ENCODE data around the gene NCOA7. TPM values are rescaled to one million over a fixed set of nuclear protein-coding genes. Genes with fewer than 3 reads are reported as not detected.
A peak's percentile ranks its signal among the peaks of the same experiment; 100 is the strongest.
"Not testable (repeated sequence)": the region's sequence is repeated elsewhere in the genome, so short reads cannot be mapped to it uniquely, and the experiment has no call there.

Gene NCOA7
- total RNA-seq, 1 donor from 2014 or later = 38.5 TPM

- peak; percentile 40 to 84 for DNase-seq (ENCODE audit: low read depth in 2 of 2)
Measured at GRCh38 chr6:125835221-125835744, 44.5 kb downstream of the NCOA7 start.

GRCh38 chr6:125836466-125836865, 45.7 kb downstream of the NCOA7 start:
- no peak for DNase-seq (ENCODE audit: low read depth in 2 of 2)

DNA sequence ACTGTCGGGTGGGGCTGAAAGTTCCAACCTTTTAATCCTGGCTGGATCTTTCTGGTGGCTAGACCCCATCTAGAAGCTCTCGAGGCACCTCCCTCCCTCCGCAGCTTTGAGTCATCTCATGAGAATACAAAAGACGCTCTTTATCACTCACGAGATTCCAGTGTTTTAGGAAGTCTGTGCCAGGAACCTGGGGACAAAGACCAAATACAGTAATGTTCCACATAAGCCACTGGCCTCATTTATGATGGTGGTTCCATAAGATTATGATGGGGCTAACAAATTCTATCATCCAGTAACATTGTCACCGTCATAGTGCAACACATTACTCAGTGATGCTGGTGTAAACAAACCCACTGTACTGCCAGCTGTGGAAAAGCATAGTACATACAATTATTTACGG, 48.7 kb downstream of the NCOA7 start:
- peak; percentile 42 to 73 for DNase-seq (ENCODE audit: low read depth in 2 of 2)

- DNase-seq (ENCODE audit: low read depth in 2 of 2) = peak; percentile 52 to 58
Measured at GRCh38 chr6:125839879-125840278, 49.1 kb downstream of the NCOA7 start.

DNA sequence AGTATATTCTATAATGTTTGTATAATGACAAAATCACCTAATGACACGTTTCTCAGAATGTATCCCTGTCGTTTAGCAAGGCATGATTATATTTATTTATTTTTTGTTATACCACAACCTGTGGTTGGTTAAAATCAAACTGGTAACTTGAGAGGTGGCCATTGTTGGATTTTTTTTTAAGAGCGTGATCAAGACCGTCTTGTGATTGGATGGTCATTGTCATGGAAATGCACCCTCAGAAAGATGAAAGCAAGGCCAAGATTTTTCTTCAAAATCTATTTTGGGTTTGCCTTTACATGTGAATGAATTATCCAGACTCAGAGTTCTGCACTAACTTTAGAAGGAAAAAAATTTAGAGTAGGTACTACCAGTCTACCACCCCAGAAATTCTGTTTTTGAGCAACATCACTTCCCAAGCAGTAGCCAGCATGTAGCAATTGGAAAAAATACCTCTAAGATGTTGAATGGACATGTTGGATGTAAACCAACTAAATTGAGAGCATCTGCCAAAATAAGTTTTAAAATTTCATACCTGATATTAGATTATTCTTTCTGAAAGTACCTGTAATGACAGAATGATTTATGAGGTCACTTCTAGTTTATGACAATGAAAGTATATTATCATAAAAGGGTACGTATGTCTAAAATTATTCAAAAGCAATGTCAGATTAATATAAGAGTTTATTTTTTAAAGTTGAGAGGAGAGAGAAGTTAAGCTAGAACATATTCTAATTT, 50.8 kb downstream of the NCOA7 start:
- no peak for DNase-seq (ENCODE audit: low read depth in 2 of 2)

- DNase-seq (ENCODE audit: low read depth in 2 of 2) = no peak
Measured at GRCh38 chr6:125842091-125842626, 51.4 kb downstream of the NCOA7 start.

- DNase-seq (ENCODE audit: low read depth in 2 of 2) = no peak
Measured at GRCh38 chr6:125843593-125843992, 52.8 kb downstream of the NCOA7 start.

DNA sequence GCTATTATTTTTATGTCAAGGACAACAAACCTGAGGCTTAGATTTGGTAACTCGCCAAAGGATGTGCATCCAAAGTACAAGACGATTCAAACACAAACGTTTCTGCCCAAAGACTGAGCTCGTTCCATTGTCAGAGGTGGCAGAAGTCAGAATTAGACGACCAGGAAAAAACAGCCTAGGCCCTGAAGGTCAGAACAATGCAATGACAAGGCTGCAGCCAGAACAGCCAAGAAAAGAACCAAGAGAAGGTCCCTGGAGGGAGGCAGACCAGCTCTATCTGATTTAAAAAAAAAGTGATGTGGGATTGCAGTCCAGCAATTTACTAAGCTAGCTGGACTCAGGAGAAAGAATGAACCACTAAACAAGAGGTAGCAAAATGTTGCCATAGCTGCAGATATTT, 54.2 kb downstream of the NCOA7 start:
- DNase-seq (ENCODE audit: low read depth in 2 of 2) = peak in 1 of 2 donors; percentile 29

DNA sequence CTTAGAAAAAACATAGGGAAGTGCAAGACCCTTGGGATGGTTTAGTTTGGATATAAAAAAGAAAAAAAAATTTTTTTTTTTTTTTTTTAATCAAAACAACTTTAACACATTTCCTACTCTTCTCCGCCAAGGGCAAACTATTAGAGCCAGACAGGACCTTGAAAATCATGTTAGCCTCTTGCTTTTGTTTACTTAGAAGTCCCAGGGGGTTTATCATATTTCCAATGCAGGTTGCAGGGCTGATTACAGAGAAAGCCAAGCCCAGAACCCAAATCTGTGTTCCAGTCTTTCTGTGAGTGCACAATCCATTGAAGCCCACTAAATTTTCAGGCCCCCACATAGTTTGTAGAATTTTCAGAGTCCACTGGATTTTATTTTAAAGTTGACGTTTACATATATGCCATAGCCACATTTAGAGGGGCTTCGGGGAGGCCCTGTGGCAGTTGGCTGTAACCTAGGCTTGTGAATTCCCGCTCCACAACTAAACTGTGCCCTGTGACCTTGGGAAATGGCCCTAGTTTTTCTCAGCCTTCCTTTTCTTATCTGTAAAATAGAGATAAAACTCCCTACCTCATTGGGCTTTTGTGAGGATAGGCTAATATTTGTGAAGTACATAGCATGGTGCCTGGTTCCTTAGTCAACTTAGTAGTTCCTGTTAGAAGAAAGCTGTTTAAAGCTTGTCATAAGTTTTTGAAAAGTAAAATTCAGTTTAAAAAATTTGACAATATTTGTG, 55.7 kb downstream of the NCOA7 start:
- no peak for DNase-seq (ENCODE audit: low read depth in 2 of 2)

GRCh38 chr6:125848286-125848685, 57.5 kb downstream of the NCOA7 start:
- DNase-seq (ENCODE audit: low read depth in 2 of 2) = not testable (repeated sequence)

DNA sequence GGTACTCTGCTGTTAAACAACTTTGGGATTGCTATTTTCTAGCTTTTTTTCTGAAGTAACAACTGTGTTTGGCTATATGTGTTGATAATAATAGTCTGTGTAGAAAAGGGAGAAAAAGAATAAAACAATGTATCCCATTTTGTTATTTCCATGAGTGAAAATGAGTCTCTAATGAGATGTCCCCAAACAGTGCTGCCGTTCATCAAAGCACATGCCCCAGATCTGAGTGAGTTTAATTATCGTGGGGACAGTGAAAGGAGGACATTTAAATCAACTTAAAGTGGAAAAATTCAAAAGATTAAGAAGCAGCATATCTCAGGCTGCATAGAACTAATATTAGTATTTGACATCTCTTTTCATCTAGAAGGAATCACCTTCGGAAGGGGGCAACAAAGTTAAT, 59.6 kb downstream of the NCOA7 start:
- no peak for DNase-seq (ENCODE audit: low read depth in 2 of 2)

DNA sequence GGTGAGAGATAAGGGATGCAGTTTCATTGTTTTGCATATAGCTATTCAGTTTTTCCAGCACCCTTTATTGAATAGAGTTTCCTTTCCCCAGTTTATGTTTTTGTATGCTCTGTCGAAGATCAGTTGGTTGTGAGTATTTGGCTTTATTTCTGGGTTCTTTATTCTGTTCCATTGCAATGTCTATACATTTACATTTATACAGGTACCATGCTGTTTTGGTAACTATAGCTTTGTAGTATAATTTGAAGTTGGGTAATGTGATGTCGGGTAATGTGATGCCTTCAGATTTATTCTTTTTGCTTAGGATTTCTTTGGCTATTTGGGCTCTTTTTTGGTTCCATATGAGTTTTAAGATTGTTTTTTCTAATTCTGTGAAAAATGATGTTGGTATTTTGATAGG, 61.8 kb downstream of the NCOA7 start:
- no peak for DNase-seq (ENCODE audit: low read depth in 2 of 2)

DNA sequence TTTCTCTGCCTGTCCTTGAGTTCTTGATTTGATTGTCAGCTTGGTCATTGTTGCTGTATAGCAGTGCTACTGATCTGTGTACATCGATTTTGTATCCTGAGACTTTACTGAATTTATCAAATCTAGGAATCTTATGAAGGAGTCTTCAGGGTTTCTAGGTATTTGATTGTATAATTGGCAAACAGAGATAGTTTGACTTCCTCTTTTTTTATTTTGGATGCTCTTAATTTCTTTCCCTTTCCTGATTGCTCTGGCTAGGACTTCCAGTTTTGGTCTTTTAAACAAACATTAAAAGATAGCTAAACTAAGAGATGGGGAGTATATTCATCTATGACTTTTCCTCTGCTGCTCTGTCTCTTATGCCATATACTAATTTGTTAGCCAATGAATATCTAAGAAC, 62.4 kb downstream of the NCOA7 start:
- DNase-seq (ENCODE audit: low read depth in 2 of 2) = no peak

DNA sequence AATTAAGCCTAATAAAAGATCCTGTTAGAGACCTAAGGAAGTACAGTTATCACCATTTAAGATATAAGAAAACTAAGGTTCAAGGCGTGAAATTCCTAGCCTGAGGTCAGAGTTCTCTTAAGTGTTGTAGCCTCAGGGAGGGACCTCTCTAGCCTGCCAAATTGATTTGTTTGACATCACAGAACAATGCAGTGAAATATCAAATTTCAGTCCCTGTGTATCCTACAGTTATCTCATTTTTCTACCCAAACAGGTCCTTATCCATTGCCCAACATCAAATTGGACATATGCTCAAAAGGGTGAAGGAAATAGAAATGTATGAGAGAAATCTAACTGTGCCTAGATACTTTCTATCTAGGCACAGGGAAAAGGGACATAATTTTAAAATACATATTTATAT, 63.0 kb downstream of the NCOA7 start:
- DNase-seq (ENCODE audit: low read depth in 2 of 2) = no peak

GRCh38 chr6:125854355-125854754, 63.6 kb downstream of the NCOA7 start:
- no peak for DNase-seq (ENCODE audit: low read depth in 2 of 2)

- DNase-seq (ENCODE audit: low read depth in 2 of 2) = no peak
Measured at GRCh38 chr6:125855783-125856182, 65.0 kb downstream of the NCOA7 start.

GRCh38 chr6:125857846-125858245, 67.1 kb downstream of the NCOA7 start:
- no peak for DNase-seq (ENCODE audit: low read depth in 2 of 2)

- DNase-seq (ENCODE audit: low read depth in 2 of 2) = peak; percentile 61 to 76
Measured at GRCh38 chr6:125858427-125859320, 67.9 kb downstream of the NCOA7 start.

DNA sequence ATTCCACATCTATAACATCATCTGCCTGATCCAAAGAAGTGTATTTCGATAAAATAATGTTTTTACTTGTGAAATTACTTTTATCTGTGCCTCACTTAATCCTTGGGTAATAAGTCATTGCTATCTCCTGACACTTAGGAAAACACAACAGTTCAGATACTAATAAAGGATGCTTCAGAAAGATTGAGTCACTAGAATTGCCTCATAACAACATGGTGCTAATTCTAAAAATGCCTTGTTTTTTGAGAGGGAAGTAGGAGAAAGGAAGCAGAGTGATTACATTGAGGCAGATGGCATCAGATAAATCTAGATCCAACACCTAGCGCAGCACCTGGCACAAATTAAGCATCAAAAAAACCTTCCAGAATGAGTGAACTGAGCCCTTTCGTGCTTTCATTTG, 69.0 kb downstream of the NCOA7 start:
- no peak for DNase-seq (ENCODE audit: low read depth in 2 of 2)

GRCh38 chr6:125863023-125863422, 72.3 kb downstream of the NCOA7 start:
- no peak for DNase-seq (ENCODE audit: low read depth in 2 of 2)

DNA sequence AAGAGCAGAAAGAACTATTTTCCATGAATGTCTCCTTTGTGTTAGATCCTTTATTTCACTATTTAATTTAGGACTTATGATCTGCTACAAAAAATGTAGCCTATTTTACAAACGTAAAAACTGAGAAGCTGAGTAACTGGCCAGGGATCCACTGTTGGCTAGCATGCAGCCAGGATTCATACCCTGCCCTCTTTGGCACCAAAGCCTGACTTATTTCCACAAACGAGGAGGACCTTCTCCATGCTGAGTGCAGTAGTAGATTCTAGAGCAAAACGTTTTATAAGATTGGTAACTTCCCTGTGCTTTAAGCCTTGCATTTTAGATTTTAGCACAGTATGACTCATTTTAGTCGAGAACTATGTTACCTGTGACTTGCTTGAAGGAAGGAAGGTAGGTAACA, 74.3 kb downstream of the NCOA7 start:
- no peak for DNase-seq (ENCODE audit: low read depth in 2 of 2)

GRCh38 chr6:125866433-125866832, 75.7 kb downstream of the NCOA7 start:
- DNase-seq (ENCODE audit: low read depth in 2 of 2) = no peak
